Eye (tissue), 1 donor: Measurements from ENCODE around the gene AHDC1.

Experiments used
- DNase-seq: peaks from one replicate; pipeline ENCODE4 v3.0.0-alpha.2; 2015

Gene AHDC1

DNA sequence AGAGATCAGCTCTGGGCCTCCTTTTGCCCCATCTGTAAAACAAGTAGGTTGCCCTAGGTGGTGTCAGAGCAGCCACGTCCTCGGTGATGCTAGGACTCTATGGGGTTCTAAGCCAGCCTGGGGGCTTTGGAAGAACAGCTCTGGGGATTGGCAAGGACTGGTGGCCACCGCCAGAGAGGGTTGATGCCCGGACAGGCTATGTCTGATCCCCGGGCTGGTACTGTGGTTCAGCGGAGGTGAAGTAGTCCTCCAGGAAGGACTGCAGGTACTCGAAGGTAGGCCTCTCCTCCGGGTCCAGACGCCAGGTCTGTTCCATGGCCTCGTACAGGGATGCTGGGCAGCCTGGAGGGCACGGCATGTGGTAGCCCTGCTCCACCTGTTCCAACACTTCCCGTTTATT lies 8.8 kb upstream of the AHDC1 start:
- DNase-seq: no peak

DNA sequence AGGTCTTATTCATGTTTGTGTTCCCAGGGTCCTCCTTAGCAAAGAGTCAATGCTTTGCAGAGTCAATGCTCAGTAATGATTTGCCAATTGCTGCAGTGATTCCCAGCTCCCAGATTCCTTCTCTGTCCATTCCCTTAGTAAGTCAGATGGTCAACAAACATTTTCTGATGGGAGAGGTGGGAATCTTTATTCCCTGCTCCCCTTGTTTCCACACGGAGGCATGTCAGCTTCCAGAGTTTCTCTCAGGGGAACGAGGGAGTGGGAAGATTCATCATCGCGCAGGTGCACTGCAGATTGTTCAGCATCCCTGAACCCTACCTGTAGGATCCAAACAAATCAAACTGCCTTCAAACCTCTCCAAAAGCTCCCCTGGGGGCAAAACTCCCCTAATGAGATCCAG lies 7.5 kb upstream of the AHDC1 start:
- DNase-seq: no peak

DNA sequence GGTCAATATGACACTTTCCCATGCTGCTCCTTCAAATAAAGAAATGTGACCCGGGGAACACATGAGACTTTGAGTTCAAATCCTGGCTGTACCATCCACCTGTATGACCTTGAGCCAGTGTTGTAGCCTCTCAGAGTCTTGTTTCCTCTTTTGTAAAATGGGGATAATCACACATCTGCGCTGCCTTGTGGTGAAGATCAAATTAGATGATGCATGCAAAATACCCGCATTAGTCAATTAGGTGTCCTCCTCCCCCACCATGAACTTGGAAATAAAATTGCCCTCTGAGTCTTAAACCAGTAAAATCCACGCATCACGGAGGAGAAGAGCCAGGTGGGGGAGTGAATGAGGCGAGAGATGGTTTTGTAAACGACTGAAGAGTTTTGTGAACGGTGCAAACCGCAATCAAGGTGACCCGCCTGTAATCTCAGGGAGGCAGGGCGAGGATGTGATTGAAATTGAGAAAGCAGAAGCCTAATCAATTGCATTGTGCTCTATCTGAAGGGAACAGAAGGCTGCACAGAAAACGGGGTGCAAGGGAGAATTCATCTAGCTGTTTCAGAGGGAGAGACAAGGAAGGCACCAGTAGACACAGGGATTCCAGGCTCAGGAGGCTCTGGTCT lies 5.8 kb upstream of the AHDC1 start:
- no peak for DNase-seq

DNA sequence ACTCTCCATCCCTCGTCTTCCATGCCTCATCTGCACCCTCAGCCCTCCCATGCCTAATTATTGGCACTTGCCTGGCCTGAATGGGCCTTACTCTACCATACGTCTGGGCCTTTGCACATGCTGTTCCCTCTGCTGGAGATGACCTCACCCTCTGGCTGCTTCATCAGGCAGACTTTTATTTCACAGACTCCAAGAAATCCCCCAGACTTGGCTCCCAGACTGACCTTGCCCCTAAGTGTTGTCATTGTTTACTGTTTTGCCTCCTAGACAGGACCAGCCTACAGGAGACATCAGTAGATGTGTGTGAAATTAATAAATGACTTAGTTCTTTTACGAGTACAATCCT lies 5.2 kb upstream of the AHDC1 start:
- DNase-seq: no peak

DNA sequence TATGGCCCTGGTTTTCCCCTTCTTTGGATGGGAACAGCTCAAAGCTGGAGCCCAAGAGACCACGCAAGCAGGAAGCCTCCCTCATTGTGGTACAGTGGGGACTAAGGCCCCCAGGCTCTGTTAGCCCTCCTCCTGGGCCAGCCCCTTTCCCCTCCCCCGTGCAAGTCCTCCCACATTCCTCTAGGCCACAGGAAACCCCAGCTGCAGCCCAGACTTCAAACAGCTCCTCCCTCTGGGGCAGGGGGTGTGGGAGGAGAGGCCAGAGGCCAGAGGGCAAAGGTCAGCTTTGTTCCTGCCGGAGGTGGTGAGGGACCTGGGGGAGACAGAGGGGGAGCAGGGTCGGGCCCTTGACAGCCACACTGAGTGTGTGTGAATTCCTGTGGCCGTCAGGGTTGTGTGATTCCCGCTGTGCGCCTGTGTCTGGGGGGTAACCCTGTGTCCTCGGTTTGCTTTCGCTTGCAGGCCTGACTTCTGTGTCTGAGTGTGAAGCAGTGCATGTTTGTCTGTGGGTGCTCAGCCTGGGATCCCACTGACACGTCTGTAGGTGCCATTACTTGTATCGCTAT lies 3.4 kb upstream of the AHDC1 start:
- no peak for DNase-seq

DNA sequence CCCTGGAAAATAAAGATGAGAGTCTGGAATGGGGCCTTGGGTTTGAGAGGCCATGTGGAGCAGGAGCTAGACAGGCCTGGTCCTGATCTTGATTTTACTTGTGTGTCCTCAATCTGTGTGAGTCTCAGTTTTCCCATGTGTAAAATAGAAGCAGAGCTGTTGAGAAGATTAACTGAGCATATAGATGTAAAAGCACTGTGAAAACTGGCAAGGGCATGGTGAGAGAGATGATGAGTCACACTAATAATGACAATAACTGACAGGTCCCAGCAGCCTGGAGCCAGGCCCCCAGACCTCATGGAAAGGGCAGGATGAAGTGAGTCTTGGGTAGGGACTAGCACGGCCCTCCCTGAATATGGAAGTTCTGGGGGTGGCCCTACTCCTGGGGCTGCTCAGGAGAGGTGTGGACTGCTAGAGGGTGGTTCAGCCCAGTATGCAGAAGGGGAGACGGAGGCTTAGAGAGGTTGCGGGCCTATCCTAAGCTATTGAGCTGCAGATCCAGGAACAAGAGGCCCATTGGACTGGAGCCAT lies 2.8 kb upstream of the AHDC1 start:
- no peak for DNase-seq

DNA sequence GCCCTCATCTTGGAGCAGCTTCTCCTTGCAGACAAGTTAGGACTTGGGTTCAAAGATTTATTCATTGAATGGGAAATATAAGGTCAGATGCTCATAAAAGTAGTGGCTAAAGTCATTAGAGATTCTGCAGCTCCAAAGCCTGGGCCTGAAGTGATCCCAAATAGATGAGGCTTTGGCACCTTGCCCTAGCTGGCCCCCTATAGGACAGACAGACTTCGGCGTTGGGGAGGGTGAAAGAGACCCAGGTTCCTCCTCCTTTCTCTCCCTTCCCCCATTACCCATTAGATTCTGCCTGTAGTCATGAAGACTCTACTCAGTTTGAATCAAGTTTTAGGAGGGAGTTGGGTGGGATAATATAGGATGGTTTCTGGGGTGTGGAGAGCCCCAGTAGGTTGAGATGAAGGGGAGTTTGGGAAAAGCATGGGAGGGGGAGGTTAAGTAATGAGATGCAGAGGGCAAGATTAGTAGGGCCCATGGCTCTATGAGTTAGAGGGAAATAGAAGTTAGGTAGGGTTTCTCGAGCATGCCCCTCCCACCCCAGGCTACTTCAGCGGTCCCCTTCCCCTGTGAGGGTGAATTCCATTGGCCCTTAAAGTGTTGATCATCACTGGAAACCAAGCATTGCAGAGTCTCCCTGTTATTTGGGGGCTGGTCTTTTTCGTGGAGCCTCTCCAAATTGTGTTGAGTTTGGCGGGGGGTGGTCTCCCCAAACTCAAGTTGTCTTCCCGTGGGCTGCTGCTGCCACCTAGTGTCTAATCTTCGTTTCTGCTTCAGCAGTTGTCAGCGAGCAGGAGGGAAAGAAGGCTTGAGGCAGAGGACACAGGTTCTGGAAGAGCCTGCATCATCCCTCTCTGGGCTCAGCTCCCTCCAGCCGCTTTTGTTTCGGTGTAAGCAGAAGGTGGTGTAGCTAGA lies 2.1 kb upstream of the AHDC1 start:
- peak; percentile 93 for DNase-seq

DNA sequence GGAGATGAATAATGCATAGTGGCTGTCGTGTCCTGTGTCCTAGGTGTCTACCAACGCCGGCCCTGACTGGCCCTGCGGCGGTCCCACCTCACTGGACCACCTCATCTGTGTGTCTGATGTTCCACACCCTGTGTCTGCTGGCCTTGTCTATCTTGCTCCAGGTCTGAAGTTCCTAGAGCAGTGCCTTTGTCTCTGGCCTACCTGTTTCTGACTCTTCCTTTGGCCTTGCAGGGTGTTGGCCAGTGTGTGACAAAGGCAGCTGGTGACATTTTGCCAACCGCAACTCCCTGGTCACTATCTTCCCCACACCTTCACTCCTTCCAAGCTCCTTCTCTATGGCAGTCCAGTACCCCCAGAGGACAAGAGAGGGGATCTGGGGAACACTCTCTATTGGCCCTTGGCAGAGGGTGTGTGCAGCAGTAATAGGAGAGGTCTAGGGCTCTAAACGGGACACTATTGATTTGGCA lies 1.4 kb upstream of the AHDC1 start:
- no peak for DNase-seq

DNA sequence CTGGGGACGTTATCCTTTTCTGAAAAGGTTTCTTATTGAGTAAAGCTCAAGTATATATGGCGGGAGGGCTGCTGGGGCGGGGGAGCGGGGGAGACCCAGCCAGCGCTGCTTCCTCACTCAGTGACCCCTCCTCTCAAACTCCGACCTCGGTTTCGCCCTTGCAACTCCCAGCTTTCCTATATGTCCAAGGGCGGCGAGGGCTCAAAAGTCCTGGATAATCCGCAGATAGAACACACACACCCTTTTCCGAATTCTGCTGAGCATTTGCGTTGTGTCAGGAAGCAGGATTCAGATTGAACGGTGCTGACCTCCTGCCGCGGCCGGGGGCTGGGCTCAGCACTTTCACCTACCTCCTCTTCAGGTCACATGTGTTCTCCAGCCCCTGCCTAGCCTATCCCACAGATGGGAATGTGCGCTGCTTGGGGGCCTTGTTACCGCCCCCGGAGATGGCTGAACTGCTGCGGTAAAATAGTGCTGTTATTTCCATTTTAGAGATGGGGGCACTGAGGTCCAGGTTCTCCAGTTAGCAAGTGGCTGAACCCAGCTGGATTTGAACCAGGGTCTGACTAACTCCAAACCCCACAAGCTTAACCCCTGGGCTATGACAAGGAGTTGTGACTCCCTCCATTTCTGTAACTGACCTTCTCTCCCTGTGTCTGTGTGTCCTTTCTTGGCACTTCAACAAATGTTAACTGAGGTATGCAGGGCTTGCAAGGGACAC lies 795 bp upstream of the AHDC1 start:
- DNase-seq: no peak

DNA sequence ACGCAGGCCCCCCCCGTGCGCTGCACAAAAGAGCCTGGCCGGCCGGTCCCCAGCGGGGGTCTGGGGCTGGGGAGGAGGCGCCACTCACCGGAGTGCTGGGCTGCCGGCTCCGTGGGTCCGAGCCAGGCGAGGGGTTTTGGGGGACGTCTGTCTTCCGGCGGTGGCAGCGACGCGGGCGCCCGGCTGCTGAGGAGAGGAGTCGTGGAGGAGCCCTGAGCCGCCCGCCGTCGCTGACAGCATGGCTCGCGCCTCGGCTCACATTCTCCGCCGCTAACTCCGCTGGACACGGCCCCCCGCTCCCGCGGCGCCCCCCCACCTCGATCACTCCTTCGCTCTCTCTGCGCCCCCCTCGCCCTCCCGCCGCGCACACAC lies 649 bp downstream of the AHDC1 start:
- DNase-seq: peak; percentile 71

DNA sequence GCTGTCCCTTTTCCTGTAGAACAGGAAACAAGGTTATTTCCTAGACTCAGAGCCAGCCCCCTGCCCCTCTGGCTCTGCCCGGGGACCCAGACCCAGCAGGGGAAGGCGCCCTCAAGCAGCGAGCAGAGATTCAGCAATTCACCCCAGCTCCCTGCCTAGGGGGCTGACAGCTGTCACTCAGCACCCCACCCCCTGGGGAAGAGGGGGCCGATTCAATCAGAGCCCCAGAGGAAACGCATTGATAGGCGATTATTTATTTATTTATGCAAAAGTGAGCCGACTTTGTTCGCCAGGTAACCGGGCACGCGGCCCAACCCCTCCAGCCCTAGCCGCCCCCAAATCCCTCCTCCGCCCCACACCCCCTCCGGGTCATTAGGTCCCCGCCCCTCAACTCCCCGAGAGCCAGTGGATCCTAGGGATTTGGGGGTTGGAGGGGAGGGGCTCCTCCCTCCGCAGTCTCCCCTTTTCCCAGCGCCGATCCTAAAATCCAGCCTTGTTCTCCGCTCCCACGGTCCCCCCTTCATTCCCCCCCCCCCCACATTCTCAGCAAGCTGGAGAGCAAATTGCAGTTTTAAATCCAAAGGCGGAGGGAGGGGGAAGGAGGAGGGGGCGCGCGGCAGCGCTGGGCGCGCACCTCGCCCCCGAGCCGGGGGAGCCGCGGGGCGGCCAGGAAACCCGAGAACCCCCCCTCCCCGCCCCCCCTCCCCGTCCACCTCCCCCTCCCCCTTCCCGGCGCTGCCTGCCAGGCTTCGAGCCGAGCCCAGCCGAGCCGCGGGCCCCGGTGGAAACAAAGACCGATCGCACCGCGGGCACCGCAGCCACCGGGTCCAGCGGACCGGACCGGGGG lies 1.3 kb downstream of the AHDC1 start:
- peak; percentile 79 for DNase-seq

DNA sequence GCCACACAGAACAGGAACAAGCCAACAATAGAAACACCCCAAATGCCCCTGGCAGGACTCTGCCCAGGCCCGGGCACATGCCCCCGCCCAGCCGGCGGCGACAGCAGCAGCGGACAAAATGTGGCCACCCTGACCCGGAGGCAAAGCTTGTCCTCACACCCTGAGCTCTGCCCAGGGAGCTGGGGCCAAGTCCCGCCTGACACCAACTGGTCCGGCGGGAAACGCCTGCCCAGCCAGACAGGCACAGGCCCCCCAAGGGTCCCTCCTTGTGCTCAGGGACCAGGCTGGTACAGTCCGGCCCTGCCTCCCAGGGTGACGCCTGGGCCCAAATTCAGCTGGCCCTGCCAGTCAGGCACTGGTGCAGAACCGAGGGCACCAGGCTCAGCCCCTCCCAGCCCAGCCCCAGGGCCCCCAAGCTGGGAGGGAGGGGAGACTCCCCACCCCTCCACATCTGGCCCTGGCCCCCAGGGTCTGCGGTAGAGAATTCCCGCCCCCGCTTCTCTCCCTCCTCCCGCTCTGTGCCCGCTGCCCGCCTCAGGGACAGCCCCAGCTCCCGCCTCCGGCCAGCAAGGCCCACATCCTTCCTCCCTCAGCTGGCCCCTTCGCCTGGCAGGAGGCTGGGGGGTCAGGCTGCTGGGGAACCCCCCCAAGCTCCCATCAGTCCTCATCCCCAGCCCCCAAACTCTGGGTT lies 2.0 kb downstream of the AHDC1 start:
- no peak for DNase-seq

DNA sequence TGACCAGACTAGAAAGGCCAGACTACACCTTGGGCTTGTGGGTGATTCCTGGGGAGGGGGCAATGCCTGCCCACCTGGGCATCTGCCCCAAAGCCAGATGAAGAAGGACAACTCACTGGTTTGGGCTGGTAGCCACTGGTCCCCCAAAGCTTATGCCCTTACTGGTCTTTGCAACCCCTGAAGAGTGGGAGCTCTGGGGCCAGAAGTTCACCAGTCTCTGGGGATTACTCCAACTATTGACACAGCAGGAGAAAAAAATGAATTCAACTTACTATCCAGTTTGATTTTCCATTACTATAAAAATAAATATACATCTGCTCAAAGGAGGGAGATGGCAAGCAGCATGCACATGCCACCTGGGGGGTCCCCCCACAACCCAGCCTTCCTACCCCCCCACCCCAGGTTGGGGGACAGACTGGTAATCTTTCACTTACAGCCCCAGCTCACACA lies 2.6 kb downstream of the AHDC1 start:
- DNase-seq: no peak

DNA sequence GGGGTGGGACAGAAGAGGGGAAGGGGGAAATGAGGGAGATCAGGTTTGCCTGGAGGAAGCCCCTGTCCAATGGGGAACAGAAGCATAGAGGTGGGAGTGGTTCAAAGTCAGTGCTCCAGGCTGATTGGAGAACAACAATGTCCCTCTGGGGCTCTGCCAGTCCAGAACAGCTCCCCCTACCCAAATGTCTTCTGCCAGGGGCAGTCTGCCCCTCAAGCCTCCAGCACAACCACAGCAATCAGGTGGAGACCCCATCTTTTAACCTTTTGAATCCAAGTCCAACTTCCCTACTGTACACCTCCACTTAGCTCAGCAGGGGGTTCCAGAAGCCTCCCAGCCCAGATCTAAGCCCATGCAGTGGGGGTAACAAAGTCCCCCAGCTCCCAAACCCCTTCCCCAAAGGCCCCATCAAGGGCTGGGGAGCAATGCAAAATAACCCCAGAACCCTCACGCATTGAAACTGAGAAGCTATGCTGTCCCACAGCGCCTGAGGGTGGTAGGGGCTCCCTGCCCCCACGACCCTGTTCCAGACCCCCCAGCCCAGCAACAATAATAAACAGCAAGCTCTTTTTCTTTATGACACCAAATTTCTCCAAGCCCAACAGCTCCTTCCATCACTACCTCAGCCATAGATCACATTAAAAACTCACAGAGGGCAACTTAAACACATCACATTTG lies 3.3 kb downstream of the AHDC1 start:
- DNase-seq: peak; percentile 79

DNA sequence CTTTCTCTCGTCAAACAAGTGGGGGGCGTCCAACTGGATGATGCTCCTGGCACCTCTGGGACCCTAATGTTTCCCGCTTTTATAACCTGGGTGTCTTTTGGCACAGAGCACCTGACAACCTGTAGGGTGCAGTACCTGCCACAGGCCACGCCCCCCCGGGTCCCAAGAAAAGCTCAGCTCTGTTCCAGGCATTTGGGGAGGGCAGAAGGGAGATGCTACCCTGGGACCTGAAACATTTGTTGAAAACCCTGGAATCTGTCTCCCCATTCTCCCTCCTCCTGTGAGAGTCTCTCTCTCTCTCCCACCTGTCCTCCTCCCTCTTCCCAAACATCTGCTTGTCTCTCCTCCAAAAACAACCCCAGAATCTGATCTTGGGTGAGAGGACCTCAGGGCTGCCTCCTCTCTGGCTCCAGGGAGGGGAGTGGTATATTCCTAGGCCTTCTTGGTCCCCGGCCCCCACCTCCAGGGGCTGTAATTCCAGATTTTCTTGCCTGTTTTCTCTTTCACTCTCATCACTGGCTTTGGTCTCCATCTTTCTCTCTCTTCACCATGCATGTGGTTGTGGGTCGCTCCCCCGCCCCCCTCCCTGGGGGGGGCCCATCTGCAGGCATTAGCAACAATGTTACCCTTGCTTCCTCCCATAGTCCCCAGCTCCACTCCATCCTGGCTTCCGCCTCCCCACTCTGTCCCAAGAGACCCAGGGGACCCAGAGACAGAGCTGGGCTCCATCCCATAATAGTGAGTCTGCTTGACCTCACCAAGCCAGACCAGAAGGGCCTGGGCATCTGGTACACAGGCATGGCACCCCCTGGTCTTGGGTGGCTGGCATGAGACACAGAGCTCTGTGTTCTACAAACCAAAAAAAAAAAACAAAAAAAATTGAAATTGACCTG lies 4.1 kb downstream of the AHDC1 start:
- no peak for DNase-seq

DNA sequence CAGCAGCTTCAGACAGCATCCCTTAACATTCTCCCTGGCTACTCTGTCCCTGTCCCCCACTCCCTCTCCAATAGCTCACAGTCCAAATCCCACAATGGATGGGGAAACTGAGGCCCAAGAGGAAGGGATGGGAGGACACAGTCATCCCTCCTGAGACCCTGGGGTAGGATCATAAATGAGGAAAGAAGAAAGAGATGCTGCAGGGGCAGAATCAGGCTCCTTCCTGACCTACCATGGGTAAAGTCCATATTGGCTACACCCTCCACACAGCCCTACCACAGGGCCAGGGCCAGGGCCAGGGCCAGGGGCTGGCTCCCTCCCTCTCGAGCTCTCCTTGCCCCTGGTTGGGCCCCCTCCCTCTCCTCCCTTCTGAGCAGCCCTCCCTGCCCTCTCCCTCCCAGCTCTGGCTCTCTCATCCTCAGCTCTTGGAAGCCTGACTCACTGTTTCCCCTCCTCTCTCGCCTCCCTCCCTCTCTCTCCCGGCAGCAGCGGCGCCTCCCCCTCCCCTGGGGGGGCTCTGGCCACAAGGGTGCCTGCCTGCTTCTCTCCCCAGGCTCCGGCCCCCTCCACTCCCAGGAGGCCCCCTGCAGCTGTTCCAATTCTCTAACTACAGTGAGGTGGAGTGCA lies 4.9 kb downstream of the AHDC1 start:
- peak; percentile 69 for DNase-seq

DNA sequence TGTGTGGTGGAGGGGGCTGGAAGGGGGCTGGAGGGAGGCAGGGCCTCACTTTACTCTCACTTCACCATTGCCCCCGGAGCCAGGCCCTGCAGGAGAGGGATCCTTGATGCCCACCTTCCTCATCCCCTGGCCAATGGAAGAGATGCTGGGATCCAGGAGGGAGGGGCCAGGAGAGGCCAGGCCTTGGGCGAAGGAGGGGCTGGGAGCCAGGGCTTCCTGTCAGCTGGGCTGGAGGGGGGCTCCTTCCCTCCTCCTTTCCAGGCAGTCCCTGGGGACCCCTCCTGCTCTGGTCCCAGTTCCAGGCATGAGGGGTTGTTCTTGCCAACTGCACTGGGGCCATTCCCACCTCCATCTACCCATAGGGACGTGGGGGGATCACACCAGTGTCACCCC lies 5.7 kb downstream of the AHDC1 start:
- peak; percentile 62 for DNase-seq

DNA sequence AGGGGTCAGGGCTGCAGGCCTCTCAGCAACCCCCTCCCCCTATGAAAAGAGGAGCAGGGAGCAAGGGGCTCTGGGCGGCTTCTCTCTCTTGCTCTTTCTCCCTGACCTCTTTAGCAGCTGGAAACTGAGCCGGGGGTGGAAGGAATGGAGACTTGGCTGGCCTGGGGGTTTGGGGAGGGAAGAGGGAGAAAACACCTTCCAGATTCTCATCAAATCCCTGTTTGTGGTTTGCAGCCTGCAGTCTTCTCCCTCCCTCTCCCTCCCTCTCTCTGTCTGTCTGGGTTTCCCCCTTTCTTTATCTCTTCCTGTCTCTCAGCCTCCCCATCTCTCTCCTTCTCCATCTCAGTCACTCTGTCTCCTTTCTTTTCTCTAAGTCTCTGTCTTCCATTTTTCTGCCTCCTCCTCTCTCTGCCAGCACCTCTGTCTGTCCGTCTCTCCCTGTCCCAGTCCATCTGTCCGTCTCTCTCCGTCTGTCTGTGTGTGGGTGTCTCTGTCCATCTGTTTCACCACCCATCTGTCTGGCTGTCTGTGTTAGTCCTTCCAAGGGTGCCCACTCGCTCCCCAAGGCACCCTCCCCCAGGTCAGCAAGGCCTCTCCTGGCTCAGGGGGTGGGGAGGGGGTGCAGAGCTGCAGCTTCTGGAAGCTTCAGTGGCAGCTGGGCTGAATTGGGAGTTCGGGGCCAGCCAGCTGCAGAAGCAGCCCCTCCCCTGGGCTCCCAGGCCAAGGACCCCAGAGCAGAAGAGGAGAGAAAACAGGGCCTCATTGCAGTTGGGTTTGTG lies 6.2 kb downstream of the AHDC1 start:
- no peak for DNase-seq

DNA sequence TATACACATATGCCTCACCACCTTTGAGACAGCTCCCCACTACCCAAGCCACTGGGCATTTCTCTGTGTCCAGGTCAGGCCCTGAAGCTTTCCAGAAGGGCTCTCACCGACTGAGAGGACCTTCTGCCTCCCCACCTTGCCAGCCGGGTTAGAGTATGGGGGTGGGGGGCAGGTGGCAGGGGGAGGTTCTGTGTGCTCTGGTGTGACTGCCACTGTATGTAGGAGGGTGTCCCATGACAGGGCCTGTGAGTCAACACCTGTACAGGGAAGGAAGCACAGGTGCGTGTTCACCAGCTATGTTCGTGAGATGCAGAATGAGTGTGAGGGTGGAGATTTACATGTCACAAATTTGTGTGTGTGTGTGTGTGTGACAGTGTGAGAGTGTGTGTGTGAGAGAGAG lies 7.0 kb downstream of the AHDC1 start:
- no peak for DNase-seq
